HG02642 (cell line): Measurements from ENCODE around the gene MMP15.

ENCODE experiments used
- ATAC-seq: cut with Tn5 transposase; IDR thresholded peaks from one replicate; pipeline ENCODE4 v1.9.1; 2021; ENCODE audit warnings: mild to moderate bottlenecking; ENCODE audit not compliant: unreplicated experiment, poor library complexity

MMP15 gene

GRCh38 chr16:58031016-58031800 is 5.7 kb downstream of the MMP15 start:
- no peak for ATAC-seq

- ATAC-seq: no peak
Observed at GRCh38 chr16:58032710-58033293, 7.2 kb downstream of the MMP15 start.

GRCh38 chr16:58034128-58034685 is 8.7 kb downstream of the MMP15 start:
- ATAC-seq: no peak

- no peak for ATAC-seq
Observed at GRCh38 chr16:58034774-58035173, 9.2 kb downstream of the MMP15 start.

GRCh38 chr16:58035356-58036170 is 10.0 kb downstream of the MMP15 start:
- no peak for ATAC-seq

- no peak for ATAC-seq
Observed at GRCh38 chr16:58036943-58037342, 11.4 kb downstream of the MMP15 start.

- no peak for ATAC-seq
Observed at GRCh38 chr16:58037365-58038057, 12.0 kb downstream of the MMP15 start.

GRCh38 chr16:58038219-58038641 is 12.7 kb downstream of the MMP15 start:
- no peak for ATAC-seq

- no peak for ATAC-seq
Observed at GRCh38 chr16:58039829-58040495, 14.4 kb downstream of the MMP15 start.

GRCh38 chr16:58040496-58040846 is 14.9 kb downstream of the MMP15 start:
- no peak for ATAC-seq

GRCh38 chr16:58040945-58041627 is 15.5 kb downstream of the MMP15 start:
- no peak for ATAC-seq

- ATAC-seq: no peak
Observed at GRCh38 chr16:58041628-58041955, 16.0 kb downstream of the MMP15 start.

GRCh38 chr16:58042001-58042885 is 16.7 kb downstream of the MMP15 start:
- ATAC-seq: no peak

- ATAC-seq: no peak
Observed at GRCh38 chr16:58042886-58043515, 17.4 kb downstream of the MMP15 start.

GRCh38 chr16:58043571-58044155 is 18.1 kb downstream of the MMP15 start:
- no peak for ATAC-seq

- ATAC-seq: no peak
Observed at GRCh38 chr16:58044266-58045019, 18.9 kb downstream of the MMP15 start.

- ATAC-seq: no peak
Observed at GRCh38 chr16:58045096-58045495, 19.5 kb downstream of the MMP15 start.
